ENCODE results near the gene LRRC26.
A peak's percentile ranks its signal among the peaks of the same experiment; 100 is the strongest.
"Not testable (repeated sequence)": the region's sequence is repeated elsewhere in the genome, so short reads cannot be mapped to it uniquely, and the experiment has no call there.

The LRRC26 gene

GRCh38 chr9:137130176-137130755 is 39.6 kb downstream of the LRRC26 start:
- no peak for DNase-seq

GRCh38 chr9:137129456-137130175 is 40.2 kb downstream of the LRRC26 start:
- DNase-seq: peak; percentile 90

GRCh38 chr9:137128862-137129455 is 40.9 kb downstream of the LRRC26 start:
- no peak for DNase-seq

GRCh38 chr9:137128158-137128861 is 41.5 kb downstream of the LRRC26 start:
- DNase-seq: no peak

GRCh38 chr9:137127301-137128157 is 42.3 kb downstream of the LRRC26 start:
- no peak for DNase-seq

- no peak for DNase-seq
Observed at GRCh38 chr9:137126786-137127185, 43.1 kb downstream of the LRRC26 start.

- not testable (repeated sequence) for DNase-seq
Observed at GRCh38 chr9:137123952-137124462, 45.8 kb downstream of the LRRC26 start.

- no peak for DNase-seq
Observed at GRCh38 chr9:137123468-137123837, 46.4 kb downstream of the LRRC26 start.

GRCh38 chr9:137122796-137123467 is 46.9 kb downstream of the LRRC26 start:
- not testable (repeated sequence) for DNase-seq

- DNase-seq: not testable (repeated sequence)
Observed at GRCh38 chr9:137121927-137122795, 47.7 kb downstream of the LRRC26 start.

Measured in SW 1271 (cell line).